ENCODE results near the gene KRTAP10-8. TPM values are rescaled to one million over a fixed set of nuclear protein-coding genes. Genes with fewer than 3 reads are reported as not detected.
"Not testable (repeated sequence)": the region's sequence is repeated elsewhere in the genome, so short reads cannot be mapped to it uniquely, and the experiment has no call there.

KRTAP10-8 gene
- total RNA-seq, 1 experiment from 2014 or later, result not detected

- Histone ChIP-seq H3K9me3 (ENCODE audit: insufficient read depth, low read depth) (no peaks in the 10 kb centered on the region), H3K4me2 (no peak overlapping the region), H4K20me1 (ENCODE audit: insufficient read depth) (no peaks in the 10 kb centered on the region), H3K79me2 (ENCODE audit: low read depth) (no peaks in the 10 kb centered on the region), H3K27ac (no peak overlapping the region), H2AFZ (no peak overlapping the region), H3K27me3 (ENCODE audit: insufficient read depth, low read depth) (peaks cover 31% of the 10 kb centered on the region), H3K4me3 (no peak overlapping the region), H3K9me2 (ENCODE audit: insufficient read depth) (no peaks in the 10 kb centered on the region), H3K4me1 (replicated peaks; ENCODE audit: insufficient read depth) (no peaks in the 10 kb centered on the region), H3F3A (ENCODE audit: insufficient read depth, low read depth) (no peaks in the 10 kb centered on the region), H3K36me3 (ENCODE audit: low read depth) (no peaks in the 10 kb centered on the region)
- BruUV-seq (replicated peaks), result no TSS peak
- TF ChIP-seq, protein P1, sequence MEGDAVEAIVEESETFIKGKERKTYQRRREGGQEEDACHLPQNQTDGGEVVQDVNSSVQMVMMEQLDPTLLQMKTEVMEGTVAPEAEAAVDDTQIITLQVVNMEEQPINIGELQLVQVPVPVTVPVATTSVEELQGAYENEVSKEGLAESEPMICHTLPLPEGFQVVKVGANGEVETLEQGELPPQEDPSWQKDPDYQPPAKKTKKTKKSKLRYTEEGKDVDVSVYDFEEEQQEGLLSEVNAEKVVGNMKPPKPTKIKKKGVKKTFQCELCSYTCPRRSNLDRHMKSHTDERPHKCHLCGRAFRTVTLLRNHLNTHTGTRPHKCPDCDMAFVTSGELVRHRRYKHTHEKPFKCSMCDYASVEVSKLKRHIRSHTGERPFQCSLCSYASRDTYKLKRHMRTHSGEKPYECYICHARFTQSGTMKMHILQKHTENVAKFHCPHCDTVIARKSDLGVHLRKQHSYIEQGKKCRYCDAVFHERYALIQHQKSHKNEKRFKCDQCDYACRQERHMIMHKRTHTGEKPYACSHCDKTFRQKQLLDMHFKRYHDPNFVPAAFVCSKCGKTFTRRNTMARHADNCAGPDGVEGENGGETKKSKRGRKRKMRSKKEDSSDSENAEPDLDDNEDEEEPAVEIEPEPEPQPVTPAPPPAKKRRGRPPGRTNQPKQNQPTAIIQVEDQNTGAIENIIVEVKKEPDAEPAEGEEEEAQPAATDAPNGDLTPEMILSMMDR (conservative IDR thresholded peaks at IDR 0.05), result no peak
- TF ChIP-seq EZH2 (IDR thresholded peaks at IDR 0.05; ENCODE audit: low read depth), result no peak
- POLR2A ChIA-PET (ENCODE audit: unreplicated experiment), result no interaction called here
- intact Hi-C loops (cut with micrococcal nuclease; ENCODE audit: unreplicated experiment), result no loop called here
- no peak for DNase-seq
- CTCF ChIA-PET, result no interaction called here
Observed at GRCh38 chr21:44578371-44579055, 33.4 kb upstream of the KRTAP10-8 start.

DNA sequence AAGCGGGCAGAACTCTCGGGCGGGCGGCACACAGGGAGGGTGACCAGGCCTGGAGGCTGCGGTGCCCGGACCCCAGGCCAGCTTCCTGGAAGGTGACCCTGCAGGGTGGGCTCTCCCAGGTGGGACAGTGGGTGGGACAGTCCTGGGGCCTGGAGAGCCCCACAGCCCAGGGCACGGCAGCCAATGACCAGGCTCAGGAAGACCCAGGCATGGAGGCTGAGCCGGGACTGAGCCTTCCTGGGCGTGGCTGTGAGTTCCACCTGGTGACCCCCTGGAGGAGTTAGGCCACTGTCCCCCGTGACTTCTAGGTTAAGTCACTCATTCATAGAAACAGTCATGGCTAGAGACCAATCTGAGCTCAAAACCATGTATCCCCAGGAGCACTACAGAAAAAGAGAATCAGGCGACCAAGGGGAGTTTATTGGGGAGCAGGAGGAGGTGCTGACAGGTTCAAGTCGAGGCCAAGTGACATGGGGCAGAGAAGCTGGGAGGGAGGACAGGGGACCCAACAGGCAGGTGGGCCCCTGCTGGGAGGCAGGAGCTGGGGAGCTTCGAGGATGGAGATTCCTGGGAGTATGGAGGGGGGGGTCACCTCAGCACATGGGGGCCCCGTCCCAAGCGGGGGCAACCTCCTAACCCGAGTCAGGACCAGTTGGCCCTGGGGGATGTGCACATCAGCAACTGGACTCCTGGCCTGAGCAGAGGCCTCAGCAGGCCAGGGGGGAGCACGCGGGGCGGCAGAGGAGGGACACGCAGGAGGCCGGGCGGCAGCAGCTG is 32.6 kb upstream of the KRTAP10-8 start:
- Histone ChIP-seq H3F3A (ENCODE audit: insufficient read depth, low read depth) (no peaks in the 10 kb centered on the region), H3K4me2 (no peak overlapping the region), H3K9me2 (ENCODE audit: insufficient read depth) (no peaks in the 10 kb centered on the region), H3K4me1 (replicated peaks; ENCODE audit: insufficient read depth) (no peaks in the 10 kb centered on the region), H3K36me3 (ENCODE audit: low read depth) (no peaks in the 10 kb centered on the region), H3K27me3 (ENCODE audit: insufficient read depth, low read depth) (peaks cover 29% of the 10 kb centered on the region), H2AFZ (no peak overlapping the region), H4K20me1 (ENCODE audit: insufficient read depth) (no peaks in the 10 kb centered on the region), H3K4me3 (no peak overlapping the region), H3K27ac (no peak overlapping the region), H3K9me3 (ENCODE audit: insufficient read depth, low read depth) (no peaks in the 10 kb centered on the region), H3K79me2 (ENCODE audit: low read depth) (no peaks in the 10 kb centered on the region)
- no TSS peak for BruUV-seq (replicated peaks)
- no peak for TF ChIP-seq EZH2 (IDR thresholded peaks at IDR 0.05; ENCODE audit: low read depth)
- TF ChIP-seq, protein P1 (conservative IDR thresholded peaks at IDR 0.05), result no peak
- DNase-seq, result no peak
- intact Hi-C loops (cut with micrococcal nuclease; ENCODE audit: unreplicated experiment), result no loop called here
- POLR2A ChIA-PET (ENCODE audit: unreplicated experiment), result no interaction called here
- CTCF ChIA-PET, result no interaction called here

DNA sequence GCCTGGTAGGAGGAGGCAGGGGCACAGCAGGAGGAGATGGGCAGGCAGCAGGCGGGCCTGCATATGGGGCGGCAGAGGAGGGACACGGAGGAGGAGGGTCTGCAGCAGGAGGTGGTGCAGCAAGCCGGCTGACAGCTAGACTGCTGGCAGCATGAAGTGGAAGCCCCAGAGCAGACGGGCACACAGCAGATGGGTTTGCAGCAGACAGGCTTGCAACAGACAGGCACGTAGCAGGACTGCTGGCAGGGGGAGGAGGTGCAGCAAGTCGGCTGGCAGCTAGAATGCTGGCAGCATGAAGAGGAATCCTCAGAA is 32.1 kb upstream of the KRTAP10-8 start:
- Histone ChIP-seq H3K36me3 (ENCODE audit: low read depth) (no peaks in the 10 kb centered on the region), H3K27ac (no peak overlapping the region), H2AFZ (no peak overlapping the region), H3K4me2 (no peak overlapping the region), H3F3A (ENCODE audit: insufficient read depth, low read depth) (no peaks in the 10 kb centered on the region), H3K9me2 (ENCODE audit: insufficient read depth) (no peaks in the 10 kb centered on the region), H3K9me3 (ENCODE audit: insufficient read depth, low read depth) (no peaks in the 10 kb centered on the region), H3K79me2 (ENCODE audit: low read depth) (no peaks in the 10 kb centered on the region), H3K4me3 (no peak overlapping the region), H4K20me1 (ENCODE audit: insufficient read depth) (no peaks in the 10 kb centered on the region), H3K27me3 (ENCODE audit: insufficient read depth, low read depth) (peaks cover 30% of the 10 kb centered on the region), H3K4me1 (replicated peaks; ENCODE audit: insufficient read depth) (no peaks in the 10 kb centered on the region)
- ChIA-PET CTCF (no interaction called here), POLR2A (ENCODE audit: unreplicated experiment) (no interaction called here)
- BruUV-seq (replicated peaks), result no TSS peak
- intact Hi-C loops (cut with micrococcal nuclease; ENCODE audit: unreplicated experiment), result no loop called here
- DNase-seq, result no peak
- TF ChIP-seq, protein P1 (conservative IDR thresholded peaks at IDR 0.05), result no peak

DNA sequence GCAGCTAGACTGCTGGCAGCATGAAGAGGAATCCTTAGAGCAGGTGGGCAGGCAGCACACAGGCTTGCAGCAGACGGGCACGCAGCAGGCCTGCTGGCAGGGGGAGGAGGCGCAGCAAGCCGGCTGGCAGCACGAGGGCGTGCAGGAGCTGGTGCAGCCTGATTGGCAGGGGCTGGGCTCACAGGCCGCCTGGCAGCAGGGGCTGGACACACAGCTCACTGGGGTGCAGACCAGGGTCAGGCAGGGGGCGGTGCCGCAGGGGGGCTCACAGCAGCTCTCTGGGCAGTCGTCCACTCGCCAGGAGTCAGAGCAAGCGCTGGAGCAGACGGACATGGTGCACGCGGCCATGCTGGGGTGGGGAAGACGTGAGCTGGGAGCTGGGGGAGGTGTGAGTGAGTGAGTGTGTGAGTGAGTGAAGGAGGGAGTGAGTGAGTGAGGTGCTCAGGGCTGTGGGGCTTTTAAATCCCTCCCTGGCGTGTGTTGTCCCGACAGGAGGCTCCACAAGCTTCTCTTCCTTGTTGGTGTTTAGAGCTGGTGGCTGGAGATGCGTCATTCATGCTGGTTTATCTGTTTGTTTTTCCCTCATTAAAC is 31.6 kb upstream of the KRTAP10-8 start, which contains the start of gene KRTAP10-5:
Gene KRTAP10-5 (minus strand): TSS at position 374 of the 591 bp plus-strand sequence. CDS start 26 bp downstream, at position 348.
- POLR2A ChIA-PET (ENCODE audit: unreplicated experiment), result interaction anchor here (0.7 kb wide), 1 partner anchor 1110 kb away, joined by 8 read pairs; no protein-coding TSS in a partner anchor
- H4K20me1 ChIP-seq (ENCODE audit: insufficient read depth); H3K9me3 ChIP-seq (ENCODE audit: insufficient read depth, low read depth); CTCF ChIA-PET; H3K79me2 ChIP-seq (ENCODE audit: low read depth); DNase-seq; H3K4me2 ChIP-seq; H3K9me2 ChIP-seq (ENCODE audit: insufficient read depth); H3F3A ChIP-seq (ENCODE audit: insufficient read depth, low read depth); H3K4me1 ChIP-seq (replicated peaks; ENCODE audit: insufficient read depth); H3K27ac ChIP-seq; H3K36me3 ChIP-seq (ENCODE audit: low read depth); H3K4me3 ChIP-seq; intact Hi-C loops (cut with micrococcal nuclease; ENCODE audit: unreplicated experiment); BruUV-seq (replicated peaks); H2AFZ ChIP-seq: not testable (repeated sequence)
- peaks cover 29% of the 10 kb centered on the region for H3K27me3 ChIP-seq (ENCODE audit: insufficient read depth, low read depth)

Measured in PC-9 (cell line).